Kidney capillary endothelial cell (primary cell): ENCODE data around the gene CUBN.

ENCODE experiments used
- DNase-seq: peaks from one replicate; pipeline ENCODE4 v3.0.0-alpha.2; 2018; ENCODE audit warnings: low spot score

The CUBN gene

DNA sequence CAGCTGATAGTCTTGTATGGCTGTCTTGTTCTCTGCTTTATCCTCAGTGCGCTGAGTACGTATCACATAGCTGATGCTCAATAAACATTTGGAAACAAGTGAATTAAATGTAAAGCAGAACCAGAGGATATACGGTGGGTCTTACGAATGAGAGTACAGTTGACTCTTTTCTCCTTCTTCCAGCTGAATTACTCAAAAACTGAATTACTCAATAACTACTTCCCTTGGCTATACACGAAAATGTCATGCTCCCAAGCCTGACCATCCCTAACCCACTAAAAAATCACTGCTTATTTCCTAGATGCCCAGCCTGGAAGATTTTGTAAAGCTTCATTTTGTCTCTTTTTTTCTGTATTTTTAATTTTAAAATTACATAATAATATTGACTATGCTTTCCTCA, 309.2 kb downstream of the CUBN start:
- DNase-seq = no peak

- no peak for DNase-seq
These were observed 309.6 kb downstream of the CUBN start for GRCh38 chr10:16820018-16820417.

GRCh38 chr10:16819436-16819835, 310.2 kb downstream of the CUBN start:
- DNase-seq = no peak

DNA sequence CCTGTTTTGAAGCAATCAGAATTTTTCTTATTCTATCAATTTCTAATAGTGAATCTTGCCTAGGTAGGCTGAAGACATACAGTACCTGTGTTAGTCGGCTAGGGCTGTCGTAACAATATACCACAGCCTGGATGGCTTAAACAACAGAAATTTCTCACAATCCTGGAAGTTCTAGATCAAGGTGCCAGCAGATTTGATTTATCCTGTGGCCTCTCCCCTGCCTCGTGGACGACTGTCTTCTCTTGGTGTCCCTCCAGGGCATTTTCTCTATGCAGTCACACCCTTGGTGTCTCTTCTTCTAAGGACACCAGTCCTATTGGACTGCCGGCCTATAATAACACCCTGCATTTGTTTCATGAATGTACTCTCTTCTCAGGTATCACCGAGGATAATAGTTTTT, 310.6 kb downstream of the CUBN start:
- no peak for DNase-seq

DNA sequence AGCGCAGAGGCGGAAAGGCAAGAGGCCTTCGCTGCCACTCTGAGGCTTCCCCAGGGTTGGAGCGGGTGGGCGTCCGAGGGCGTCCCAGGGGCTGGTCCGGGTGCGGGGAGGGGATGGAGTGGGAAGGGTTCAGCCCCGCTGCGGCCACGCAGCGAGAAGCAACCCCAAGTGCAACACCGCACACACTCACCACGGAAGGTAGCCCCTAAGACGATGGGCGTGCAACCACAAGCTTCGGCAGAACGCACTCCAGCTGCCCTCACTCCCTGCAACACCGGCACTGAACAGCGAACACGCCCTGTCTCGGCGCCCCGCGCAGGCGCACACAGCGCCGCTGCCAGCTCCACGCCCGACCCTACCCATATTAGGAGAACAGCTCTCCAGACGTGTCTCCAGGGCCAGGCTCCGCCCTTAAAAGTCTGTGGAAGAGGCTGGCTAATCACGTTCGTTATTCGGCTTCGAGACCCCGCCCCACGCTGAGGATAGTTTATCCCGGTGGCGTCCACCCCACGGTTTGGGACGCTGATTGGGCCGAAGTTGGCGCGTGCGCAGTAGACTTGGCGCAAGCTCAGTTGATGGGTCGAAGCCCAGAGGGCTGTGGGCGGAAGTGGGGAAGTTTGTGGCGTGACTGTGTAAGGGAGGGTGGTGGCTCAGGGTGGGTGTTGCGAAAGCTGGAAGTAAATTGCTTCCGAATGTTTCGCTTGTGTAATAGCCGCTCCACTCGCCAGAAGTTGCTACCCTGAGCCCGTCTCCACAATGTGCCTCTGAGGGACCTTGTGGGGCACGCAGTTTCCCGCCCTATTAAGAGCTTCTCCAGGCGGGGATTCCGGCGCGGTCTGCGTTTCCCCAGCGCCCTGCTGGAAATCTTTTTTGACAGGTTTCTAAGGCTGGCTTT, 312.2 kb downstream of the CUBN start, which contains the start of gene RSU1:
Gene RSU1, minus strand, starts transcription at position 300 of the 895 bp plus-strand sequence. CDS start 343 bp downstream, outside the sequence.
- peak; percentile 100 for DNase-seq

DNA sequence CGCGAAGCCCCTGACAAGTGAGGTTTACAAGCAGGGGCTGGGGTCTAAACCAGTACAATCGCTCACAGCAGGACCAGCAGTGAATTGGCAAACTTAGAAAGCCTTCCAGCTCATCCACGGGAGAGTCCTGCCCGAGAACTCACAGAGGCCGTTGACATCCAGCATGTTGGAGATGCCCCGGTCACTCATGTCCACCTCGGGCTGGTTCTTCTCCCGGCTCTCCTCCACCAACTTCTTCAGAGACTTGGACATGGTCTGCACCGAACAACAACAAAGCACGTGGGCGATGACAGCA, 312.8 kb downstream of the CUBN start:
- DNase-seq = no peak

- no peak for DNase-seq
These were observed 313.4 kb downstream of the CUBN start for GRCh38 chr10:16816171-16816570.

- DNase-seq = no peak
These were observed 315.6 kb downstream of the CUBN start for GRCh38 chr10:16814012-16814411.

GRCh38 chr10:16812676-16813075, 316.9 kb downstream of the CUBN start:
- DNase-seq = no peak

DNA sequence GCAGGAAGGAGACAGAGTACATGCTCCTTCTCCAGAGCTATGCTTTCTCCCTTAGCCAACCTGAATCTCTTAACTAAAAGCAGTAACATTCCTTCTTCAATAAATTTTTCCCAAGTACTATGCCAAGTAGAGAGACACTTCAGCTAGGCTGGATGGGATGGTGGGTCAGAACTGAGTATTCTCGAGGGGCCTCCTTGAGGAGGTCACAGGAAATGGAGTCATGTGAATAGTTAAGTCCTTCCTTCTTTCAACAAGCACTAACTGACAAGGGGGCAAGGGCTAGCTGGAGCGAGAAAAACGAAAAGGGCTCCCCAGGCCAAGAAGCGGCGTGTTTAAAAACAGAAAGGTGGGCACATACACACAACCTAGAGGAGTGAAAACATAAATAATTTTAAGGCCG, 317.8 kb downstream of the CUBN start:
- DNase-seq = no peak

GRCh38 chr10:16811292-16811691, 318.3 kb downstream of the CUBN start:
- no peak for DNase-seq

GRCh38 chr10:16809074-16809718, 320.4 kb downstream of the CUBN start:
- peak; percentile 48 for DNase-seq

DNA sequence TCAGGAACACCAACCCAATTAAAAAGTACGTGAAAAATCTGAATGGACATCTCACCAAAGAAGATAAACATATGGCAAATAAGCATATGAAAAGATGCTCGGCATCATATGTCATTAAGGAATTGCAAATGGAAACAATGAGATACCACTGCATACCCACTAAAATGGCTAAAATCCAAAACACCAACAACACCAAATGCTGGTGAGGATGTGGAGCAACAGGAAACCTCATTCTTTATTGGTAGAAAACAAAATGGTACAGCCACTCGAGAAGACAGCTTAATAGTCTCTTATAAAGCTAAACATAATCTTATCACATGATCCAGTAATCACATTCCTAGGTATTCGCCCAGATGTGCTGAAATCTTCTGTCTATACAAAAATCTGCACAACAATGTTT, 325.5 kb downstream of the CUBN start:
- no peak for DNase-seq

DNA sequence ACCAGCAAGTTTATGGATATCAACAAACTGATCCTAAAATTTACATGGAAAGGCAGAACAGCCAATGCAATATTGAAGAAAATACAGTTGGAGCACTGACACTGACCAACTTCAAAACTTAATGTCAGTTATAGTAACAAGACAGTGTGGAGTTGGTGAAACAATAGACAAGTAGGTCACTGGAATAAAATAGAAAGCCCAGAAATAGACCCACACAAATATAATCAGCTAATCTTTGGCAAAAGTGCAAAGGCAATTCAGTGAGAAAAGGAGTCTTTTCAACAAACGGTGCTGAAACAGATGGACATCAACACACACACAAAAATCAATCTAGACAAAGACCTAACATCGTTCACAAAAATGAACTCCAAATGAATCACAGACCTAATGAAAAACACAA, 326.1 kb downstream of the CUBN start:
- no peak for DNase-seq

DNA sequence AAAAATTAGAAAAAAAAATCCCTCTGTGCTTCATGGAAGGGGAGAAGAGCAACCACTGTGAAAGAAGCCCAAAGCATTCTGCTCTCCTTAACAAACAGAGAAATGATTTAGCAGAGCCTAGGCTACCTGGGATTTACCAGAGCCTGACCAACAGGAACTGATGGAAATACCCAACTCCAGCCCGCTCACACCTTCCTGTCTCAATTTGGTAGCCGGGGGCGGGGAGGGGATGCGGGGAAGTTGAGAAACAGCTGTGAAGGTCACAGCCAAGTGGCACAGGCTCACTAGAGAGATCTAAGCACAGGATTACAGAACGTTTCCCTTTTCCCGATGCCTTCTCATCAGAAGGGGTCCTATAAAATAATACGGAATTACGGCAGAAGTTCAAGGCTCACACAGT, 330.0 kb downstream of the CUBN start:
- DNase-seq = no peak

- DNase-seq = no peak
These were observed 331.0 kb downstream of the CUBN start for GRCh38 chr10:16798571-16798970.

GRCh38 chr10:16795410-16796073, 334.1 kb downstream of the CUBN start:
- DNase-seq = no peak

GRCh38 chr10:16794005-16794404, 335.6 kb downstream of the CUBN start:
- no peak for DNase-seq

DNA sequence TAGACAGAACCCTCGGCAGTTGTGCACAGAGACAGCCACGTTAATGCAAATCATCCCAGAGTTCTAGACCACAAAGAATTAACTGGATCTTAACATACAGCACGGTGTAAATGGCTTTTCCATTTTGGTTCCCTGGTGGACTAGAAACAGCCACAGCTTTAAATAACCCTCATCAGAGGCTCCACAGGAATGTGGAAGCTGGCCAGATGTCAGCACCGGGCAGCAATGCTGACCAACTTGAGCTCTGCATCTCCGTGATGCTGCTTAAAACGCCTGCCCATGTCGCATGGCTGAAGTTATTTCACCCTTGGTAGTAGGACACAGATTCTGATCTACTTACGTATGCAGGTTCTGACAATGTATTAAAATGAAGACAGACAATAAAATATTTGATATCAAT, 336.9 kb downstream of the CUBN start:
- no peak for DNase-seq

DNA sequence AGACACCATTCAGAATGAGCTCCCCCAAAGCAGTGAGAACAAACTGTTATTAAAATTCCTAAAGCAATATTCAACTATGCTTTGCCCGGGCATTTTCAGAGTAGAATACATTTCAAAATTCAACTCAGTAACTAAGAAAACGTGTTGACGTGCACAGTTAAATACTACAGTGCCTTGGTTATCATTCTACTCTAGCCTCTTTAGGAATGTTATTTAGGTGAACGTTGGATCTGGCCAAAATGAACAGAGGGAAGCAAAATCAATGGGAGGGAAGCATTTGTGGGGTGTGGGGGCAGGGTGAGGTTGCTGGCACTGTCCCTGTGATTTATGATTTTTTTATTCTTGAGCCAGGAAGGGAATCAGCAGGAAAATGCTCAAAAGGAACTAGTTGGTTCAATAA, 339.8 kb downstream of the CUBN start:
- DNase-seq = no peak

DNA sequence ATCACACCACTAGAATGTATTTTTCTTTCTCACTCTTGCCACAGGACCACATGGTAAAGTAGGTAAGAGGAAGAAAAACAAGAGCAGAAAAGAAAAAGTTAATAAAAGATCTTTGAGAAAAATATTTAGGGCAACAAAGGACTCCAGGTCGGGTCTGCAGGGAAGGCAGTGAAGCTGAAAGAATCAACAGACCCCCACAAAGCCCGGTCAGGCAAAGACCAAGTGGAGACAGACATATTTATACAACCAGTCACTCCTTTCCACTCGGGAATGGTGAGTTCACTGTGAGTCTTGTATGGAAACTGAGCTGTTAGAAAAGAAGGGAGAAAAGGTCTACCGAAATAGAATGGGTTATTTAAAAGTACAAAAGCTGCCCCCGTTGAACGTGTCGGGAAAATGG, 340.4 kb downstream of the CUBN start:
- DNase-seq = no peak

DNA sequence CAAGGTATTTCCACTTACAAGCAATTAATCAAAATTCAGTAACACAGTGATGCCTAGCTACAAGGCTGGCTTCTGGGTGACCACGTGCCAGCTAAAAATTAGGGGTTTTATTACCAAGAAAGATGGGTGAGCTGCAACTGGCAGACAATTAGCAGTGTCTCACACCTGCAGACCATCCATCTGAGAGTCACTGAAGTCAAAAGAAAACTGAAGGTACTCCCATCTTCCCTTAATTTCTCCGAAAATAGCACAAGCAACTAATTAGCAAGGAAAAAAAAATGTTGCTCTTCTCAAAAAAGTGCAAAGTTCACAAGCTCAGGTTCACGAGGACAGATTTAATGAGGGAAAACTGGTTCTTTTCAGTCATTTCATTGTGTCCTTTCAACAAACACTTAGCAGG, 340.8 kb downstream of the CUBN start:
- DNase-seq = no peak

DNA sequence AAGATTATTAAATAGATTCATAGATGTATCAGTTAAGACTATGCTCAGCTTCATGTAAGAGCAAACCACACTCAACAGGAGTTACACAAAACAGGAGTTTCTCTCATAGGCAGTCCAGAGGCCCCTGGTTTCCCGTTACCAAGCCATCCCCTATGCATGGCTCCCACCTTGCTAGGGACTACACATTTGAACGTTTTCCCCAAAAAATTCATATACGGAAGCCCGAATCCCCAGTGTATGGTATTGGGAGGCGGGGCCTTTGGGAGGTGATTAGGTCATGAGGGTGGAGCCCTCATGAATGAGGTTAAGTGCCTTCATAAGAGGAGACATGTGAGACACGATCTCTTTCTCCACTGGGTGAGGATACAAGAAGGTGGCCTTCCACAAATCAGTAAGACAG, 341.5 kb downstream of the CUBN start:
- no peak for DNase-seq
